ENCODE results near the gene IRF8.

The IRF8 gene

GRCh38 chr16:85898521-85899442 is at the start of gene IRF8:
TSS of gene IRF8 (plus strand) at chr16:85899162. CDS start at chr16:85903016, 3,854 bp downstream.
- in situ Hi-C loops (cut with MboI; ENCODE audit: low sequenced_read_pairs, unreplicated experiment): no loop called here
- peak; percentile 94 for DNase-seq (ENCODE audit: low spot score)
- no peak for TF ChIP-seq CTCF (IDR thresholded peaks at IDR 0.05; ENCODE audit: borderline replicate concordance, control extremely low read depth, extremely low read depth, insufficient read depth, missing control alignments)

GRCh38 chr16:85849388-85849787 is 49.6 kb upstream of the IRF8 start:
- no peak for TF ChIP-seq CTCF (IDR thresholded peaks at IDR 0.05; ENCODE audit: borderline replicate concordance, control extremely low read depth, extremely low read depth, insufficient read depth, missing control alignments)
- in situ Hi-C loops (cut with MboI; ENCODE audit: low sequenced_read_pairs, unreplicated experiment): no loop called here
- no peak for DNase-seq (ENCODE audit: low spot score)

- in situ Hi-C loops (cut with MboI; ENCODE audit: low sequenced_read_pairs, unreplicated experiment): no loop called here
- DNase-seq (ENCODE audit: low spot score): no peak
- TF ChIP-seq CTCF (IDR thresholded peaks at IDR 0.05; ENCODE audit: borderline replicate concordance, control extremely low read depth, extremely low read depth, insufficient read depth, missing control alignments): no peak
Measured at GRCh38 chr16:85850344-85850880, 48.5 kb upstream of the IRF8 start.

GRCh38 chr16:85851034-85851785 is 47.8 kb upstream of the IRF8 start:
- TF ChIP-seq CTCF (IDR thresholded peaks at IDR 0.05; ENCODE audit: borderline replicate concordance, control extremely low read depth, extremely low read depth, insufficient read depth, missing control alignments): no peak
- DNase-seq (ENCODE audit: low spot score): no peak
- in situ Hi-C loops (cut with MboI; ENCODE audit: low sequenced_read_pairs, unreplicated experiment): no loop called here

- in situ Hi-C loops (cut with MboI; ENCODE audit: low sequenced_read_pairs, unreplicated experiment): no loop called here
- no peak for DNase-seq (ENCODE audit: low spot score)
- TF ChIP-seq CTCF (IDR thresholded peaks at IDR 0.05; ENCODE audit: borderline replicate concordance, control extremely low read depth, extremely low read depth, insufficient read depth, missing control alignments): no peak
Measured at GRCh38 chr16:85853547-85854545, 45.1 kb upstream of the IRF8 start.
